IMR-90 (cell line): ENCODE data around the gene ECPAS. TPM values are rescaled to one million over a fixed set of nuclear protein-coding genes. Genes with fewer than 3 reads are reported as not detected.

Experiments
- ATAC-seq: fragments of 200-7000 bp; cut with Tn5 transposase; 2 replicates; pipeline ENCODE4 v1.9.1; 2020; ENCODE audit warnings: low read depth, mild to moderate bottlenecking, moderate library complexity
- BruUV-seq: library from RNA; stranded (reverse); fragments of 400-500 nt; replicated peaks from 2 replicates; lab custom pipeline; 2021; lab: Mats Ljungman, UMichigan
- CTCF ChIA-PET: fragments of 300-600 bp; formaldehyde crosslinking; extraction: SDS; loops from one replicate; lab custom pipeline; 2021; ENCODE audit warnings: antibody characterized with exemption; lab: Yijun Ruan, JAX
- POLR2A ChIA-PET: fragments of 300-600 bp; sonication (Branson Sonifier 250); formaldehyde crosslinking; loops from one replicate; lab custom pipeline; 2022; ENCODE audit warnings: antibody characterized with exemption; ENCODE audit not compliant: unreplicated experiment; lab: Charles Lee
- DNase-seq: peaks from one replicate; pipeline ENCODE4 v3.0.0; 2013
- H2AFZ ChIP-seq: replicated peaks from 2 replicates; pipeline ENCODE3; 2013; ENCODE audit warnings: low read length, mild to moderate bottlenecking; ENCODE audit not compliant: poor library complexity
- H2AK5ac ChIP-seq: 2 replicates; pipeline ENCODE4 v1.6.1; 2013; ENCODE audit warnings: low read depth, low read length, inconsistent platforms
- H2AK9ac ChIP-seq: replicated peaks from 2 replicates; pipeline ENCODE3; 2013; ENCODE audit warnings: mild to moderate bottlenecking, low read depth, low read length, moderate library complexity; ENCODE audit not compliant: poor library complexity
- H2BK120ac ChIP-seq: 2 replicates; pipeline ENCODE4 v1.6.1; 2013; ENCODE audit warnings: low read depth, low read length, inconsistent platforms
- H2BK15ac ChIP-seq: 3 replicates; pipeline ENCODE4 v1.6.1; 2013; ENCODE audit warnings: low read depth, low read length, inconsistent platforms
- H2BK20ac ChIP-seq: 2 replicates; pipeline ENCODE4 v1.6.1; 2013; ENCODE audit warnings: low read depth, mild to moderate bottlenecking, inconsistent platforms, low read length, moderate library complexity
- H2BK5ac ChIP-seq: 2 replicates; pipeline ENCODE4 v1.6.1; 2013; ENCODE audit warnings: mild to moderate bottlenecking, low read depth, low read length, inconsistent platforms; ENCODE audit not compliant: poor library complexity, severe bottlenecking
- H3K14ac ChIP-seq: replicated peaks from 2 replicates; pipeline ENCODE4 v1.6.1; 2013; ENCODE audit warnings: low read depth, low read length, inconsistent platforms
- H3K18ac ChIP-seq: 2 replicates; pipeline ENCODE4 v1.6.1; 2013; ENCODE audit warnings: low read depth, low read length, control low read depth
- H3K23ac ChIP-seq: 2 replicates; pipeline ENCODE4 v1.6.1; 2013; ENCODE audit warnings: low read depth, low read length, inconsistent platforms
- H3K27ac ChIP-seq: 2 replicates; pipeline ENCODE4 v1.5.1; 2013; ENCODE audit warnings: mild to moderate bottlenecking, control low read depth, low read length; ENCODE audit not compliant: insufficient read depth
- H3K27me3 ChIP-seq: 2 replicates; pipeline ENCODE4 v1.6.1; 2013; ENCODE audit warnings: low read length; ENCODE audit not compliant: control insufficient read depth, insufficient read depth
- H3K36me3 ChIP-seq: 2 replicates; pipeline ENCODE4 v1.6.1; 2013; ENCODE audit warnings: low read length, mixed read lengths; ENCODE audit not compliant: control insufficient read depth, insufficient read depth
- H3K4ac ChIP-seq: 2 replicates; pipeline ENCODE4 v1.6.1; 2013; ENCODE audit warnings: low read depth, low read length, inconsistent platforms
- H3K4me1 ChIP-seq: 2 replicates; pipeline ENCODE4 v1.6.1; 2013; ENCODE audit warnings: low read length, mixed read lengths; ENCODE audit not compliant: control insufficient read depth, insufficient read depth
- H3K4me2 ChIP-seq: 2 replicates; pipeline ENCODE4 v1.6.1; 2013; ENCODE audit warnings: low read depth, mild to moderate bottlenecking, control low read depth, low read length, moderate library complexity
- H3K4me3 ChIP-seq: 2 replicates; pipeline ENCODE4 v1.5.1; 2013; ENCODE audit warnings: low read depth, mild to moderate bottlenecking, control low read depth, low read length, moderate library complexity; ENCODE audit not compliant: insufficient read depth
- H3K56ac ChIP-seq: 2 replicates; pipeline ENCODE4 v1.6.1; 2013; ENCODE audit warnings: low read length, inconsistent platforms; ENCODE audit not compliant: insufficient read depth; ENCODE audit errors: extremely low read depth
- H3K79me1 ChIP-seq, 2 experiments: 2 replicates each; pipeline ENCODE4 v1.6.1; 2013; ENCODE audit warnings: low read length in 2 of 2, inconsistent platforms in 1 of 2, low read depth in 1 of 2
- H3K9ac ChIP-seq: 2 replicates; pipeline ENCODE4 v1.6.1; 2013; ENCODE audit warnings: low read depth, low read length, control low read depth
- H3K9me1 ChIP-seq: 2 replicates; pipeline ENCODE4 v1.6.1; 2013; ENCODE audit warnings: low read length, inconsistent platforms; ENCODE audit not compliant: insufficient read depth
- H3K9me3 ChIP-seq: 2 replicates; pipeline ENCODE4 v1.6.1; 2013; ENCODE audit warnings: low read length; ENCODE audit not compliant: control insufficient read depth, insufficient read depth
- H4K20me1 ChIP-seq: 2 replicates; pipeline ENCODE4 v1.6.1; 2013; ENCODE audit warnings: low read length, inconsistent platforms; ENCODE audit not compliant: insufficient read depth
- H4K5ac ChIP-seq: 2 replicates; pipeline ENCODE4 v1.6.1; 2013; ENCODE audit warnings: mild to moderate bottlenecking, low read depth, low read length, control low read depth
- H4K8ac ChIP-seq, 2 experiments: 2 replicates each; pipeline ENCODE4 v1.6.1; 2013; ENCODE audit warnings: low read depth in 2 of 2, low read length in 2 of 2, control low read depth in 1 of 2, inconsistent platforms in 1 of 2
- H4K91ac ChIP-seq: 2 replicates; pipeline ENCODE4 v1.6.1; 2013; ENCODE audit warnings: low read depth, low read length, inconsistent platforms; ENCODE audit not compliant: insufficient read depth
- CTCF ChIP-seq: conservative IDR thresholded peaks from 2 replicates; pipeline ENCODE4 v1.5.1; 2012; ENCODE audit warnings: mild to moderate bottlenecking, low read depth, low read length, improper control_type of control experiment
- NFE2L2 ChIP-seq: fragments of 150-350 bp; IDR thresholded peaks from 2 replicates; pipeline ENCODE4 v1.6.1; 2016; ENCODE audit warnings: low read depth, mild to moderate bottlenecking, low read length
- WGBS, 2 experiments: methylation state at CpG; one replicate each; pipeline versions ENCODE4 v1.1.5 to v1.1.7; 2013; ENCODE audit warnings: missing lambda C conversion rate in 2 of 2; ENCODE audit not compliant: insufficient read length in 1 of 2; ENCODE audit errors: extremely low coverage in 2 of 2; 5-methylcytosine and 5-hydroxymethylcytosine counted together
- dilution Hi-C: fragments of 300-500 bp; cut with HindIII; formaldehyde crosslinking; loops from one replicate; pipeline ENCODE4 v1.14.3; 2018; ENCODE audit warnings: low sequenced_read_pairs; ENCODE audit not compliant: unreplicated experiment
- in situ Hi-C: fragments of 300-500 bp; cut with MboI; formaldehyde crosslinking; loops from 3 replicates; pipeline ENCODE4 v1.14.3; 2019; ENCODE audit warnings: low sequenced_read_pairs, inconsistent platforms, mixed read lengths
- intact Hi-C: fragments of 100-400 bp; cut with micrococcal nuclease; formaldehyde crosslinking; loops from 2 replicates; pipeline ENCODE4 v1.10.0; 2022
- polyA plus RNA-seq, 3 experiments: library from polyadenylated mRNA; depleted of rRNA; stranded (reverse); fragments of >200 nt; gene quantifications; 2 replicates each; pipeline ENCODE4 v1.2.3, GENCODE V29; 2012; ENCODE audit warnings: low replicate concordance in 1 of 3
- total RNA-seq: library from RNA; depleted of rRNA; stranded (reverse); fragments of >200 nt; gene quantifications from 2 replicates; pipeline ENCODE4 v1.2.3, GENCODE V29; 2012

Gene ECPAS
- total and polyA plus RNA-seq, 2 of the 4 experiments (the other 2 are of a cell fraction), result 20.1 to 54.8 TPM

GRCh38 chr9:111431684-111432083 lies 52.5 kb downstream of the ECPAS start:
- no peak for TF ChIP-seq CTCF
- TF ChIP-seq NFE2L2, result no peak
- dilution Hi-C loops, result no loop called here
- intact Hi-C loops, result no loop called here
- CTCF ChIA-PET, result no interaction called here
- Histone ChIP-seq H4K5ac (no peak overlapping the region), H3K27ac (no peak overlapping the region), H3K9me1 (no peaks in the 10 kb centered on the region), H2BK15ac (no peak overlapping the region), H4K91ac (no peak overlapping the region), H4K20me1 (no peaks in the 10 kb centered on the region), H3K23ac (no peak overlapping the region), H3K4me1 (no peaks in the 10 kb centered on the region; the same call in 1 of the 2 replicates), H3K14ac (no peak overlapping the region), H2BK120ac (no peak overlapping the region), H2BK5ac (no peak overlapping the region), H3K4me2 (no peak overlapping the region), H2AK5ac (no peak overlapping the region), H3K27me3 (no peaks in the 10 kb centered on the region), H2AFZ (no peak overlapping the region), H3K4ac (no peak overlapping the region), H3K4me3 (no peak overlapping the region), H3K56ac (no peak overlapping the region), H3K9me3 (no peaks in the 10 kb centered on the region), H3K79me1 (peaks cover 7 to 8% of the 10 kb centered on the region in 2 experiments; a peak in 3 of 4 replicates), H3K18ac (no peak overlapping the region), H3K9ac (no peak overlapping the region), H2BK20ac (no peak overlapping the region), H3K36me3 (peaks cover 21% of the 10 kb centered on the region), H4K8ac (no peak overlapping the region), H2AK9ac (no peak overlapping the region)
- POLR2A ChIA-PET, result no interaction called here
- DNase-seq (peak; percentile 28), ATAC-seq (peak; percentile 62)
- in situ Hi-C loops, result no loop called here
- no TSS peak for BruUV-seq
- no CpG with 5 or more reads among the region's 3 CpGs for WGBS, 2 experiments
